ENCODE data around the gene PNPLA1. TPM values are rescaled to one million over a fixed set of nuclear protein-coding genes. Genes with fewer than 3 reads are reported as not detected.

Gene PNPLA1
- total RNA-seq, 1 donor from 2014 or later = not detected

DNA sequence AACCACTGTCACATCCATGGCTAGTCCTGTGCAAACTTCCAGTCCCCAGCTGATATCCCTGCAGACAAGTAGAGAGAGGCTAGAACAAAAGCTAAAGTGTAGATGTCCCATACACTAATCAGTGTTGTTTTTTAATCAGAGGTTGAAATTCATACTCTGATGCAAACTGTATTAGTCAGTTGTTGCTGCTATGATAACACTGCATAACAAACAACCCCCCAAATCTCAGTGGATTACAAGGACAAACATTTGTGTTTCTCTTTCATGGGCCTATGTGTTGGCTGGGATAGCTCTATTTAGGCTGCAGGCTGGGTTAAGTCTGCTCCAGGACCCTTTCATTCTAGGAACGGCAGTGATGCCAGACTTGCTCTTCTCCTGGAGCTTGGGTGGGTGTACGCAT is 40.0 kb downstream of the PNPLA1 start:
- H3K4me1 ChIP-seq = no peaks in the 10 kb centered on the region
- no peak for DNase-seq
- no peaks in the 10 kb centered on the region for H3K9me3 ChIP-seq (replicated peaks)
- peaks cover 55% of the 10 kb centered on the region for H3K27me3 ChIP-seq (ENCODE audit: low read depth)
- no peaks in the 10 kb centered on the region for H3K36me3 ChIP-seq
- intact Hi-C loops (cut with micrococcal nuclease) = loop anchor here (10.0 kb wide), 1 partner anchor 45 kb away; no protein-coding TSS in a partner anchor
- no peak for TF ChIP-seq CTCF (IDR thresholded peaks at IDR 0.05; ENCODE audit: borderline replicate concordance)
- H3K27ac ChIP-seq (replicated peaks) = no peak overlapping the region
- no peak overlapping the region for H3K4me3 ChIP-seq

DNA sequence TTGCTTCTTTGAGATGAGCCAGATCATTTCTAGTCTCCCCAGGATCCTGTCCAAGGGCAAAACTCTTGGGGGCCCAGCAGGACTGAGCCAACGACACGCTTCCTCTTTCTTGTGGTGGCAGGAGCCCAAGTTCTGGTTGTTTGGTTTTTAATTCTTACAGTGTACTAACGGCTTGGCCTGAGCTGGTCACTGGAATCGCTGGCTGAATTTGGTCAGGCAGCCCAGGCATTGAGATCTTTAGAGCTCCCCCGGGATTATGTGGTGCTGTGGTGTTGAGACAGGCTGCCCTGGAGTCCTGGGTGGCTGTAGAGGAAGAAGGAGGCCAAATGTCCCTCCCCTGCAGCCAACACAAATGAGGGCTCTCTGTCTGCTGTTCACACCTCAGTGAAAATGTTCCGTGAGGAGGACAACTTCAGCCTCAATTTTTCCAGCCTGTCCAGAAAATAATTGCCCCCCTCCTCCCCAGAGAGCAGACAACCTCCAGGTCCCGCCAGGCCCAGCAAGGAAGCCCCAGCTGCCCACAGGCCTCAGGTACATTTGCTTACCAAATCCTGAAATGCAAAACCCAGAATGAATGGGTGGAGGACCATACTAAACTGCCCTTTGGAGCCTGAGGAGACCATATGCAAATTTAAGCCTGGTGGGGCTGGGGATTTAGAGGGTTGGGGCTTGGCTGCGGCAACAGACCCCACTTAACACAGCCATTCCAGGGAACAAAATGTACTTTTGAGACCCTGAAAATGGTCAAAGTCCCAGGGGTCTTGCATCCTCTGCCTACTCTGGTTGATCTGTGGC is 43.2 kb downstream of the PNPLA1 start:
- no peak for TF ChIP-seq CTCF (IDR thresholded peaks at IDR 0.05; ENCODE audit: borderline replicate concordance)
- Histone ChIP-seq H3K27me3 (ENCODE audit: low read depth) (peaks cover 65% of the 10 kb centered on the region), H3K4me3 (no peak overlapping the region), H3K9me3 (replicated peaks) (no peaks in the 10 kb centered on the region), H3K36me3 (no peaks in the 10 kb centered on the region), H3K4me1 (no peaks in the 10 kb centered on the region), H3K27ac (replicated peaks) (no peak overlapping the region)
- intact Hi-C loops (cut with micrococcal nuclease) = no loop called here
- no peak for DNase-seq

GRCh38 chr6:36313649-36313936 is 43.7 kb downstream of the PNPLA1 start:
- intact Hi-C loops (cut with micrococcal nuclease) = no loop called here

DNA sequence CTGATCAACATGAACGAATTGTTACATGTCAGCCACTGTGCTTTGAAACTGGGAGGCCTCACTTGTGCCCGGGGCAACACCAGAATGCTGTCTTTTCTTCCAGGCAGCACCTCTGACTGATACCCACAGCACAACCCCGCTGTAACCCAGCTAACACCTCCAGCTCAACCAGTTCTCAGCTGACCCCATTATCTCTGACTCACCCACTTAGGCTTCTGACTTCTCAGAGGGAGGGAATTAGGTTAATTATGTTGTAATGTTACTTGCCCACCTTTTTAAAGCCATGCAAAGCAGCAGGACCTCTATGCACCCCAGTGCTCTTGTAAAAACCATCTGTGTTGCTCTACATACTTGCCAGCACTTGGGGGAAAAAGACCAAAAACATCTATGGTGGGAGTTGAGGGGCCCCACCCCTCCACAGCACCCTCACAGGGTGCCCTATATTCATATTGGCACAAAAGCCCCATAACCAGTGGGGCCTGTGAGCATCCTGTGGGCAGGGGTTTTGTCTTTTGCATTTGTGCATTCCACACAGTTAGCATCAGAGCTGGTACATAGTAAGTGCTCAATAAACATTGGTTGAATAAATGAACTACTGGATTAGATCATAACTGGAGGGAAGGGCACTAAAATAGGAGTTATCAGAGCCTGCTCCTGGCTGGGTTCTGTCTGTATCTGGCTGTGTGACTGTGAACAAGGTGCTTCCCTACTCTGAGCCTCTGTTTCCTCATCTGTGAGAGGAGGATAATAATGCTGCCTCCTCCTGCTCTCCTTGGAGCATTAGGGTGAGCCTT is 44.6 kb downstream of the PNPLA1 start:
- Histone ChIP-seq H3K27me3 (ENCODE audit: low read depth) (peaks cover 62% of the 10 kb centered on the region), H3K9me3 (replicated peaks) (no peaks in the 10 kb centered on the region), H3K36me3 (no peaks in the 10 kb centered on the region), H3K4me3 (no peak overlapping the region), H3K27ac (replicated peaks) (no peak overlapping the region), H3K4me1 (no peaks in the 10 kb centered on the region)
- no peak for DNase-seq
- TF ChIP-seq CTCF (IDR thresholded peaks at IDR 0.05; ENCODE audit: borderline replicate concordance) = no peak
- intact Hi-C loops (cut with micrococcal nuclease) = no loop called here

More at GRCh38 chr6:36313649-36313936, 43.7 kb downstream of the PNPLA1 start:
- Histone ChIP-seq H3K9me3 (replicated peaks) (no peaks in the 10 kb centered on the region), H3K27ac (replicated peaks) (no peak overlapping the region), H3K36me3 (no peaks in the 10 kb centered on the region), H3K4me3 (no peak overlapping the region), H3K27me3 (ENCODE audit: low read depth) (peaks cover 62% of the 10 kb centered on the region), H3K4me1 (no peaks in the 10 kb centered on the region)
- DNase-seq = no peak
- TF ChIP-seq CTCF (IDR thresholded peaks at IDR 0.05; ENCODE audit: borderline replicate concordance) = no peak

- no peaks in the 10 kb centered on the region for H3K9me3 ChIP-seq (replicated peaks)
- intact Hi-C loops (cut with micrococcal nuclease) = no loop called here
- H3K4me3 ChIP-seq = no peak overlapping the region
- no peaks in the 10 kb centered on the region for H3K4me1 ChIP-seq
- peaks cover 62% of the 10 kb centered on the region for H3K27me3 ChIP-seq (ENCODE audit: low read depth)
- TF ChIP-seq CTCF (IDR thresholded peaks at IDR 0.05; ENCODE audit: borderline replicate concordance) = no peak
- no peak for DNase-seq
- H3K36me3 ChIP-seq = no peaks in the 10 kb centered on the region
- no peak overlapping the region for H3K27ac ChIP-seq (replicated peaks)
Observed at GRCh38 chr6:36315921-36316320, 46.1 kb downstream of the PNPLA1 start.
